Thyroid gland (tissue), 4 donors: ENCODE data around the gene C4orf50.

Source experiments
- POLR2A ChIP-seq, 2 donors: fragments of 450-650 bp; IDR thresholded peaks; one replicate each; pipeline ENCODE4 v1.6.1; 2017; ENCODE audit warnings: antibody characterized with exemption in 2 of 2, mild to moderate bottlenecking in 2 of 2, moderate library complexity in 1 of 2
- TF ChIP-seq, protein P1 (sequence below), 6 experiments: fragments of 200-600 bp in 3 of 6; fragments of 450-650 bp in 3 of 6; sonication (generic) in 3 of 6; IDR thresholded peaks; one replicate each; pipeline ENCODE4 v1.5.1; 2016 to 2019; ENCODE audit warnings: antibody characterized with exemption in 6 of 6, mild to moderate bottlenecking in 2 of 6, inconsistent platforms in 1 of 6, moderate library complexity in 1 of 6

DNA sequence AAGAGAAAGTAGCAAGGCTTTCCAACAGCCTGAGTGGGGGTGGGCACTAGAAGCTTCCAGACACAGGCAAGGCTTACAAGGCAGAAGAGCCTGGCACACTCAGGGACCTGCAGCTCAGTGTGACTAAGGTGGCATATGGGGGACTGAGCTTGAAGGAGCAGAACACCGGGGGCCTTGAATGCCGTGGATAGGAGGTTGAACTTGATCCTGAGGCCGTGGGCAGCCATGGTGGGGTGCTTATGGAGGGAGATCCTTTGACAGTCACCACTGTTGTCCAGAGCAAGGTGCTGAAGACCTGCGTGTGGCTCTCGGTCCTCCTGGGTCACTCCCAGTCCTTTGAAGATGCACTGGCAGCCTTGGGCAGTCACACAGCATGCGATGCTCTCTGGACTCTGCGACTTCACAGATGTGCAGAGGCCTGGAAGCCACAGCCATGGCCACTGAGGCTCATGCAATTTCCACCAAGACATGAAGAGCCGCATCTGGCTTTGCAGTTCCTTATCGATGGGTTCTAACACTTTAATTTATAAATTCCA lies 18.3 kb downstream of the C4orf50 start:
- no peak for TF ChIP-seq POLR2A (IDR thresholded peaks at IDR 0.05)
- TF ChIP-seq, protein P1, sequence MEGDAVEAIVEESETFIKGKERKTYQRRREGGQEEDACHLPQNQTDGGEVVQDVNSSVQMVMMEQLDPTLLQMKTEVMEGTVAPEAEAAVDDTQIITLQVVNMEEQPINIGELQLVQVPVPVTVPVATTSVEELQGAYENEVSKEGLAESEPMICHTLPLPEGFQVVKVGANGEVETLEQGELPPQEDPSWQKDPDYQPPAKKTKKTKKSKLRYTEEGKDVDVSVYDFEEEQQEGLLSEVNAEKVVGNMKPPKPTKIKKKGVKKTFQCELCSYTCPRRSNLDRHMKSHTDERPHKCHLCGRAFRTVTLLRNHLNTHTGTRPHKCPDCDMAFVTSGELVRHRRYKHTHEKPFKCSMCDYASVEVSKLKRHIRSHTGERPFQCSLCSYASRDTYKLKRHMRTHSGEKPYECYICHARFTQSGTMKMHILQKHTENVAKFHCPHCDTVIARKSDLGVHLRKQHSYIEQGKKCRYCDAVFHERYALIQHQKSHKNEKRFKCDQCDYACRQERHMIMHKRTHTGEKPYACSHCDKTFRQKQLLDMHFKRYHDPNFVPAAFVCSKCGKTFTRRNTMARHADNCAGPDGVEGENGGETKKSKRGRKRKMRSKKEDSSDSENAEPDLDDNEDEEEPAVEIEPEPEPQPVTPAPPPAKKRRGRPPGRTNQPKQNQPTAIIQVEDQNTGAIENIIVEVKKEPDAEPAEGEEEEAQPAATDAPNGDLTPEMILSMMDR (IDR thresholded peaks at IDR 0.05): no peak
